ENCODE results near the gene GBP5.

DNA sequence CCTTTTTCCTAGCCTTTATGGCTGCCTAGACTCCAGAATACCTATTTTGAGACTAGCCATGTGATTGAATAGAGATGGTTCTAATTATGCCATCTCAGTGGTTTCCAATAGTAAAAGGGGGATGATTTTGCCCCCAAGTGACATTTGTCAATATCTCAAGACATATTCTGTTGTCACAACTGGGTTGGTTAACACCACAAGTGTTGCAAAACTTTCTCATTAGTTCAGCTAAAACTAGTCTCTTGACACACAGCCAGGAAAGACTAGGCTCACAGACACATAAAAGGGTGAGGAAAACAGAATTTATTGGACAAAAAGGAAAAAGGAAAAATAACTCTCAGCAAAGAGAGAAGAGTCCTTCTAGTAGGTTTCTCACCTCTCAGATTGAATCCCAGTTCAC is 39.9 kb upstream of the GBP5 start:
- TF ChIP-seq, protein P1, sequence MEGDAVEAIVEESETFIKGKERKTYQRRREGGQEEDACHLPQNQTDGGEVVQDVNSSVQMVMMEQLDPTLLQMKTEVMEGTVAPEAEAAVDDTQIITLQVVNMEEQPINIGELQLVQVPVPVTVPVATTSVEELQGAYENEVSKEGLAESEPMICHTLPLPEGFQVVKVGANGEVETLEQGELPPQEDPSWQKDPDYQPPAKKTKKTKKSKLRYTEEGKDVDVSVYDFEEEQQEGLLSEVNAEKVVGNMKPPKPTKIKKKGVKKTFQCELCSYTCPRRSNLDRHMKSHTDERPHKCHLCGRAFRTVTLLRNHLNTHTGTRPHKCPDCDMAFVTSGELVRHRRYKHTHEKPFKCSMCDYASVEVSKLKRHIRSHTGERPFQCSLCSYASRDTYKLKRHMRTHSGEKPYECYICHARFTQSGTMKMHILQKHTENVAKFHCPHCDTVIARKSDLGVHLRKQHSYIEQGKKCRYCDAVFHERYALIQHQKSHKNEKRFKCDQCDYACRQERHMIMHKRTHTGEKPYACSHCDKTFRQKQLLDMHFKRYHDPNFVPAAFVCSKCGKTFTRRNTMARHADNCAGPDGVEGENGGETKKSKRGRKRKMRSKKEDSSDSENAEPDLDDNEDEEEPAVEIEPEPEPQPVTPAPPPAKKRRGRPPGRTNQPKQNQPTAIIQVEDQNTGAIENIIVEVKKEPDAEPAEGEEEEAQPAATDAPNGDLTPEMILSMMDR (IDR thresholded peaks at IDR 0.05), result no peak
- TF ChIP-seq POLR2A (IDR thresholded peaks at IDR 0.05), result no peak
